Stimulated activated CD4-positive, alpha-beta T cell treated with anti-CD3 and anti-CD28 coated beads, Interleukin-4, amount 100 ng/mL, for 4 hours (primary cell): ENCODE measurements around the gene CSNK1A1L.

Source experiments
- DNase-seq, 2 experiments: peaks; one replicate each; pipeline ENCODE4 v3.0.0-alpha.2; 2020

The CSNK1A1L gene

GRCh38 chr13:37105251-37105714 lies at the start of gene CSNK1A1L:
Gene CSNK1A1L, minus strand, starts transcription at chr13:37105664. Its CDS starts 408 bp downstream, at chr13:37105256.
- no peak for DNase-seq

GRCh38 chr13:37149380-37149779 lies 43.9 kb upstream of the CSNK1A1L start:
- DNase-seq, result no peak

GRCh38 chr13:37148501-37148900 lies 43.0 kb upstream of the CSNK1A1L start:
- no peak for DNase-seq

- no peak for DNase-seq
Observed at GRCh38 chr13:37144661-37145060, 39.2 kb upstream of the CSNK1A1L start.

- no peak for DNase-seq
Observed at GRCh38 chr13:37143911-37144310, 38.4 kb upstream of the CSNK1A1L start.

- DNase-seq, result no peak
Observed at GRCh38 chr13:37142877-37143276, 37.4 kb upstream of the CSNK1A1L start.

GRCh38 chr13:37141011-37141410 lies 35.5 kb upstream of the CSNK1A1L start:
- no peak for DNase-seq

- DNase-seq, result no peak
Observed at GRCh38 chr13:37139356-37139755, 33.9 kb upstream of the CSNK1A1L start.

- no peak for DNase-seq
Observed at GRCh38 chr13:37138926-37139325, 33.5 kb upstream of the CSNK1A1L start.

- DNase-seq, result no peak
Observed at GRCh38 chr13:37138169-37138568, 32.7 kb upstream of the CSNK1A1L start.

GRCh38 chr13:37136633-37137032 lies 31.2 kb upstream of the CSNK1A1L start:
- no peak for DNase-seq

- DNase-seq, result no peak
Observed at GRCh38 chr13:37136187-37136586, 30.7 kb upstream of the CSNK1A1L start.

- no peak for DNase-seq
Observed at GRCh38 chr13:37134411-37135041, 29.1 kb upstream of the CSNK1A1L start.

GRCh38 chr13:37132211-37132610 lies 26.7 kb upstream of the CSNK1A1L start:
- DNase-seq, result no peak

- DNase-seq, result no peak
Observed at GRCh38 chr13:37131092-37131491, 25.6 kb upstream of the CSNK1A1L start.

- DNase-seq, result no peak
Observed at GRCh38 chr13:37129866-37130265, 24.4 kb upstream of the CSNK1A1L start.

- DNase-seq, result no peak
Observed at GRCh38 chr13:37127691-37128241, 22.3 kb upstream of the CSNK1A1L start.

- no peak for DNase-seq
Observed at GRCh38 chr13:37123337-37123736, 17.9 kb upstream of the CSNK1A1L start.

GRCh38 chr13:37118016-37118415 lies 12.6 kb upstream of the CSNK1A1L start:
- DNase-seq, result no peak

- DNase-seq, result no peak
Observed at GRCh38 chr13:37114250-37114649, 8.8 kb upstream of the CSNK1A1L start.

GRCh38 chr13:37113534-37113933 lies 8.1 kb upstream of the CSNK1A1L start:
- DNase-seq, result no peak

- DNase-seq, result no peak
Observed at GRCh38 chr13:37109051-37109678, 3.7 kb upstream of the CSNK1A1L start.

GRCh38 chr13:37107868-37108267 lies 2.4 kb upstream of the CSNK1A1L start:
- no peak for DNase-seq

- no peak for DNase-seq
Observed at GRCh38 chr13:37107456-37107855, 2.0 kb upstream of the CSNK1A1L start.
